Chondrocyte (in vitro differentiated cells): Measurements from ENCODE around the gene CASK. TPM values are rescaled to one million over a fixed set of nuclear protein-coding genes. Genes with fewer than 3 reads are reported as not detected.

Source experiments
- DNase-seq: peaks from one replicate; pipeline ENCODE4 v3.0.0; 2021; ENCODE audit warnings: mixed read lengths, low spot score
- H3K27ac Mint-ChIP-seq: one replicate; pipeline ENCODE4 v1.8.0; 2021; ENCODE audit warnings: mild to moderate bottlenecking, moderate library complexity, mixed read lengths; ENCODE audit not compliant: unreplicated experiment
- H3K27me3 Mint-ChIP-seq: 2 replicates; pipeline ENCODE4 v1.8.0; 2021; ENCODE audit warnings: low read depth, mixed read lengths
- H3K36me3 Mint-ChIP-seq: 2 replicates; pipeline ENCODE4 v1.8.0; 2021; ENCODE audit warnings: low read depth, mixed read lengths
- H3K4me1 Mint-ChIP-seq: 2 replicates; pipeline ENCODE4 v1.8.0; 2021; ENCODE audit warnings: low read depth, mild to moderate bottlenecking, mixed read lengths
- H3K4me3 Mint-ChIP-seq: one replicate; pipeline ENCODE4 v1.8.0; 2021; ENCODE audit warnings: mild to moderate bottlenecking, moderate library complexity, mixed read lengths; ENCODE audit not compliant: unreplicated experiment
- H3K9me3 Mint-ChIP-seq: 2 replicates; pipeline ENCODE4 v1.8.0; 2021; ENCODE audit warnings: low read depth, mixed read lengths
- CTCF ChIP-seq: fragments of 200-600 bp; sonication (generic); IDR thresholded peaks from 2 replicates; pipeline ENCODE4 v1.5.0; 2021; ENCODE audit warnings: antibody characterized with exemption, mild to moderate bottlenecking, moderate library complexity
- total RNA-seq: library from RNA; stranded (reverse); gene quantifications from 3 replicates; pipeline ENCODE4 v1.2.1, GENCODE V29; 2021

The CASK gene
- total RNA-seq, 1 donor from 2014 or later, result 44.9 TPM

GRCh38 chrX:41958861-41959260 lies 35.5 kb upstream of the CASK start:
- H3K9me3 Mint-ChIP-seq, result peaks cover 6% of the 10 kb centered on the region
- no peak for TF ChIP-seq CTCF
- peaks cover 2% of the 10 kb centered on the region for H3K27me3 Mint-ChIP-seq

GRCh38 chrX:41956027-41956426 lies 32.7 kb upstream of the CASK start:
- Mint-ChIP-seq H3K9me3 (peaks cover 6% of the 10 kb centered on the region), H3K36me3 (no peaks in the 10 kb centered on the region), H3K27ac (no peak overlapping the region), H3K4me3 (no peak overlapping the region), H3K4me1 (no peaks in the 10 kb centered on the region), H3K27me3 (no peaks in the 10 kb centered on the region)
- DNase-seq, result no peak
- TF ChIP-seq CTCF, result no peak

More at GRCh38 chrX:41958861-41959260, 35.5 kb upstream of the CASK start:
- DNase-seq, result no peak
- Mint-ChIP-seq H3K4me3 (no peak overlapping the region), H3K4me1 (no peaks in the 10 kb centered on the region), H3K27ac (no peak overlapping the region), H3K36me3 (no peaks in the 10 kb centered on the region)

GRCh38 chrX:41952102-41952501 lies 28.7 kb upstream of the CASK start:
- no peak for TF ChIP-seq CTCF
- H3K4me1 Mint-ChIP-seq, result no peaks in the 10 kb centered on the region
- H3K27me3 Mint-ChIP-seq, result no peaks in the 10 kb centered on the region
- DNase-seq, result no peak
- H3K27ac Mint-ChIP-seq, result no peak overlapping the region
- no peaks in the 10 kb centered on the region for H3K36me3 Mint-ChIP-seq
- H3K4me3 Mint-ChIP-seq, result no peak overlapping the region
- no peaks in the 10 kb centered on the region for H3K9me3 Mint-ChIP-seq

GRCh38 chrX:41946989-41947612 lies 23.7 kb upstream of the CASK start:
- peaks cover 2% of the 10 kb centered on the region for H3K27me3 Mint-ChIP-seq
- H3K36me3 Mint-ChIP-seq, result no peaks in the 10 kb centered on the region
- no peaks in the 10 kb centered on the region for H3K4me1 Mint-ChIP-seq
- H3K9me3 Mint-ChIP-seq, result no peaks in the 10 kb centered on the region
- H3K27ac Mint-ChIP-seq, result no peak overlapping the region
- no peak overlapping the region for H3K4me3 Mint-ChIP-seq
- TF ChIP-seq CTCF, result no peak
- DNase-seq, result no peak

- no peaks in the 10 kb centered on the region for H3K9me3 Mint-ChIP-seq
- H3K27ac Mint-ChIP-seq, result no peak overlapping the region
- no peaks in the 10 kb centered on the region for H3K4me1 Mint-ChIP-seq
- H3K27me3 Mint-ChIP-seq, result peaks cover 4% of the 10 kb centered on the region
- H3K36me3 Mint-ChIP-seq, result no peaks in the 10 kb centered on the region
- TF ChIP-seq CTCF, result no peak
- no peak overlapping the region for H3K4me3 Mint-ChIP-seq
- DNase-seq, result no peak
Observed at GRCh38 chrX:41946235-41946634, 22.9 kb upstream of the CASK start.
